DOHH2 (cell line): ENCODE data around the gene MYO1B.
A peak's percentile ranks its signal among the peaks of the same experiment; 100 is the strongest.

ENCODE experiments used
- H3F3A ChIP-seq: fragments of 200-600 bp; sonication (generic), shearing (Covaris generic); 2 replicates; pipeline ENCODE4 v1.6.0; 2016; ENCODE audit warnings: antibody characterized with exemption, mild to moderate bottlenecking; ENCODE audit not compliant: control insufficient read depth, insufficient read depth
- H3K27ac ChIP-seq: fragments of 200-600 bp; sonication (generic); 2 replicates; pipeline ENCODE4 v1.5.1; 2014; ENCODE audit warnings: low read depth, mild to moderate bottlenecking, low read length, moderate library complexity
- H3K27me3 ChIP-seq: fragments of 200-600 bp; sonication (generic); 2 replicates; pipeline ENCODE4 v1.6.1; 2014; ENCODE audit warnings: mild to moderate bottlenecking, low read length, mixed read lengths; ENCODE audit not compliant: control insufficient read depth
- H3K36me3 ChIP-seq: fragments of 200-600 bp; sonication (generic); 2 replicates; pipeline ENCODE4 v1.6.1; 2014; ENCODE audit warnings: mild to moderate bottlenecking, low read length, moderate library complexity, mixed read lengths; ENCODE audit not compliant: control insufficient read depth
- H3K4me1 ChIP-seq: fragments of 200-600 bp; sonication (generic); 2 replicates; pipeline ENCODE4 v1.6.1; 2014; ENCODE audit warnings: mild to moderate bottlenecking, low read length, mixed read lengths; ENCODE audit not compliant: control insufficient read depth
- H3K4me2 ChIP-seq: fragments of 200-600 bp; sonication (generic); 2 replicates; pipeline ENCODE4 v1.6.0; 2014; ENCODE audit warnings: mild to moderate bottlenecking, low read length, moderate library complexity
- H3K4me3 ChIP-seq: fragments of 200-600 bp; sonication (generic); 2 replicates; pipeline ENCODE4 v1.5.1; 2014; ENCODE audit warnings: mild to moderate bottlenecking, low read length, mixed read lengths
- H3K79me2 ChIP-seq: fragments of 200-600 bp; sonication (generic); 2 replicates; pipeline ENCODE4 v1.6.1; 2014; ENCODE audit warnings: mild to moderate bottlenecking, low read length, mixed read lengths; ENCODE audit not compliant: control insufficient read depth
- H3K9me2 ChIP-seq: fragments of 200-600 bp; sonication (generic); replicated peaks from 2 replicates; pipeline ENCODE4 v1.6.1; 2014; ENCODE audit warnings: mild to moderate bottlenecking, low read length, mixed read lengths; ENCODE audit not compliant: control insufficient read depth
- H3K9me3 ChIP-seq: fragments of 200-600 bp; sonication (generic); 2 replicates; pipeline ENCODE4 v1.6.1; 2014; ENCODE audit warnings: antibody characterized with exemption, low read length, mixed read lengths; ENCODE audit not compliant: control insufficient read depth, insufficient read depth
- H4K20me1 ChIP-seq: fragments of 200-600 bp; sonication (generic); 2 replicates; pipeline ENCODE4 v1.6.0; 2014; ENCODE audit warnings: low read depth, mild to moderate bottlenecking, antibody characterized with exemption, low read length, moderate library complexity; ENCODE audit not compliant: control insufficient read depth, insufficient read depth
- CTCF ChIP-seq: fragments of 200-600 bp; sonication (generic); IDR thresholded peaks from one replicate; pipeline ENCODE4 v1.5.1; 2014; ENCODE audit warnings: antibody characterized with exemption, mild to moderate bottlenecking, low read depth, low read length; ENCODE audit not compliant: poor library complexity, severe bottlenecking
- EZH2phosphoT487 ChIP-seq: fragments of 200-600 bp; sonication (generic); IDR thresholded peaks from 2 replicates; pipeline ENCODE4 v1.6.1; 2017; ENCODE audit warnings: borderline replicate concordance, mild to moderate bottlenecking, antibody characterized with exemption, low read length, moderate library complexity, mixed read lengths

MYO1B gene

GRCh38 chr2:191365089-191365488 is 119.9 kb downstream of the MYO1B start:
- no peak overlapping the region for H3K27ac ChIP-seq
- H3F3A ChIP-seq: no peaks in the 10 kb centered on the region
- no peaks in the 10 kb centered on the region for H3K79me2 ChIP-seq
- no peaks in the 10 kb centered on the region for H3K36me3 ChIP-seq
- no peaks in the 10 kb centered on the region for H3K9me2 ChIP-seq
- H3K4me3 ChIP-seq: no peak overlapping the region
- H3K27me3 ChIP-seq: no peaks in the 10 kb centered on the region
- no peak overlapping the region for H3K4me2 ChIP-seq
- H3K9me3 ChIP-seq: no peaks in the 10 kb centered on the region
- H4K20me1 ChIP-seq: no peaks in the 10 kb centered on the region
- no peak for TF ChIP-seq CTCF
- no peak for TF ChIP-seq EZH2phosphoT487
- no peaks in the 10 kb centered on the region for H3K4me1 ChIP-seq

- no peaks in the 10 kb centered on the region for H3K9me3 ChIP-seq
- TF ChIP-seq CTCF (no peak), EZH2phosphoT487 (no peak)
- no peaks in the 10 kb centered on the region for H3K36me3 ChIP-seq
- H3K79me2 ChIP-seq: no peaks in the 10 kb centered on the region
- no peaks in the 10 kb centered on the region for H3K9me2 ChIP-seq
- H3K4me3 ChIP-seq: no peak overlapping the region
- no peaks in the 10 kb centered on the region for H4K20me1 ChIP-seq
- H3F3A ChIP-seq: no peaks in the 10 kb centered on the region
- no peaks in the 10 kb centered on the region for H3K27me3 ChIP-seq
- H3K4me2 ChIP-seq: no peak overlapping the region
- H3K4me1 ChIP-seq: no peaks in the 10 kb centered on the region
- H3K27ac ChIP-seq: no peak overlapping the region
Observed at GRCh38 chr2:191366199-191366598, 121.0 kb downstream of the MYO1B start.

- Histone ChIP-seq H4K20me1 (no peaks in the 10 kb centered on the region), H3F3A (no peaks in the 10 kb centered on the region), H3K27me3 (no peaks in the 10 kb centered on the region), H3K4me1 (no peaks in the 10 kb centered on the region), H3K27ac (no peak overlapping the region), H3K4me2 (no peak overlapping the region), H3K4me3 (no peak overlapping the region), H3K9me2 (no peaks in the 10 kb centered on the region), H3K79me2 (no peaks in the 10 kb centered on the region), H3K9me3 (no peaks in the 10 kb centered on the region), H3K36me3 (no peaks in the 10 kb centered on the region)
- TF ChIP-seq CTCF (peak; percentile 23), EZH2phosphoT487 (no peak)
Observed at GRCh38 chr2:191369034-191369433, 123.8 kb downstream of the MYO1B start.

GRCh38 chr2:191374366-191374765 is 129.2 kb downstream of the MYO1B start:
- no peaks in the 10 kb centered on the region for H3K79me2 ChIP-seq
- no peaks in the 10 kb centered on the region for H3F3A ChIP-seq
- no peaks in the 10 kb centered on the region for H3K27me3 ChIP-seq
- H3K4me2 ChIP-seq: no peak overlapping the region
- H3K9me2 ChIP-seq: no peaks in the 10 kb centered on the region
- no peaks in the 10 kb centered on the region for H4K20me1 ChIP-seq
- no peak overlapping the region for H3K4me3 ChIP-seq
- no peaks in the 10 kb centered on the region for H3K36me3 ChIP-seq
- H3K9me3 ChIP-seq: no peaks in the 10 kb centered on the region
- no peak for TF ChIP-seq CTCF
- no peak for TF ChIP-seq EZH2phosphoT487
- no peak overlapping the region for H3K27ac ChIP-seq
- H3K4me1 ChIP-seq: no peaks in the 10 kb centered on the region
